Measurements from ENCODE around the gene ZDHHC4.

ZDHHC4 gene

DNA sequence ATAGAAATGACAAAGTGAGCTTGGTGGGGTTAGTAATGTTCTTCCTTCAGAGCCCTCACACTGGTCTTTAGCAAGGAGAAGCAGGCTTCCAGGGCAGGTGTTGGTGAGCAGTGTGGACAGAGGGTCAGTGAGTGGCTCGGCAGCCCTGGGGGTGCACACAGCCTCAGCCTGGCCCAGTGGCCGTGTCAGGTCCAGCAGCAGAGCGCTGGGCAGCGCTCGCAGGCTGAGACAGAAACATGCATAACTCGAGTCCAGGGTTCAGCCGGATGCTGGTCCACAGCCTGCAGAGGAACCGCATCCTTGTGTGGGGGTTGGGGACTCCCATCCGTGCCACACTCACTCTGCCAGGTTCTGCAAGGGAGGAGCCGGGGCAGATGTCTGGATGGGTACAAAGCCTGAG lies 27.2 kb downstream of the ZDHHC4 start:
- in situ Hi-C loops (cut with MboI; ENCODE audit: low sequenced_read_pairs), result no loop called here

DNA sequence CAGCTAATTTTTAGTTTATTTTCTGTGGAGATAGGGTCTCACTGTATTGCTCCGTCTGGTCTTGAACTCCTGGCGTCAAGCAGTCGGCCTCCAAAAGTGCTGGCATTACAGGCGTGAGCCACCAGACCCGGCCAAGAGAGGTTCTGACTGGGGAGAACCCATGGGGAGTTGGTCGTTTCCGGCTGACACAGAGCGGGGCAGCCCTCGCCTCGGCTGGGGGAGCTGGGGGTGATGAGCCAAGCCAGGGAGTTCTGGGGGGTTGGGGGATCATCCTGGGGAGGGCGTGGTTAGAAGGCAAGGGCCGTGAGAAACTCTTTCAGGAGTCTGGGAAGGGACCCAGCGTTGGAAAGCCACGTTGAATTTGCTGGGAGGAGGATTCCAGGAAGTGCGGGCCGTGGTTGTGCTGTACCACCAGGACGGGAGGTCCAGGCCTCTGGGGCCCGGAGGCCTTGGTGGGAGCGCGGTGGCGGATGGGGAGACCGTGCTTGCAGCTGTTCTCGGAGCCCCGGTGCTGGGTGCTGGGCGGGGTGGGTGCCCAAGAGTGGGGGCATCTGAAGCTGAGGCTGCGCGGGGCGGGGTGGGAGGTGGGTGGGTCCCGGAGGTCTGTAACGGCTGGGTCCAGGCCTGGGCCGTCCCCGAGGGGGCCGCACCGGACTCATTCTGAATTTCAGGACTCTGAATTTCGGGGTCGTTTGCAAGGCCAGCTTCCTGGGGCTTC lies 29.8 kb downstream of the ZDHHC4 start:
- in situ Hi-C loops (cut with MboI; ENCODE audit: low sequenced_read_pairs), result no loop called here

DNA sequence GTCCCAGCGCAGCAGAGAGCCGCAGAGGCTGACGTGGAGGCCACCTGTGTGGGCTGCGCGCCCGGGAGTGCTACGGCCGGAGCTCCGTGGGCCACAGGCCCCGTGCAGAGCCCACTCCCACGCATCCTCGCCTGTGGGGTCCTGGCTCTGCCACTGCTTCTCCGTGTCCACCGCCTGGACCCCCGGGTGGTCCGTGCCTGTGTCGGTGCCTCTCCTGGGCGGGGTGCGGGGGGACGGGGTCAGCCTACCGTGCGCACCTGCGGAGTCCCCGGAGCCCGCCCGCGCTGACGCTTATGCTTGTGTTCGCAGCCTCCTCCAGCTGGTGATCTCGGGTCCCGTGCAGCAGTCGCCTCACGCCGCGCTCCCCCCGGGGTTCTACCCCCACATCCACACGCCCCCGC lies 30.4 kb downstream of the ZDHHC4 start:
- in situ Hi-C loops (cut with MboI; ENCODE audit: low sequenced_read_pairs), result no loop called here

DNA sequence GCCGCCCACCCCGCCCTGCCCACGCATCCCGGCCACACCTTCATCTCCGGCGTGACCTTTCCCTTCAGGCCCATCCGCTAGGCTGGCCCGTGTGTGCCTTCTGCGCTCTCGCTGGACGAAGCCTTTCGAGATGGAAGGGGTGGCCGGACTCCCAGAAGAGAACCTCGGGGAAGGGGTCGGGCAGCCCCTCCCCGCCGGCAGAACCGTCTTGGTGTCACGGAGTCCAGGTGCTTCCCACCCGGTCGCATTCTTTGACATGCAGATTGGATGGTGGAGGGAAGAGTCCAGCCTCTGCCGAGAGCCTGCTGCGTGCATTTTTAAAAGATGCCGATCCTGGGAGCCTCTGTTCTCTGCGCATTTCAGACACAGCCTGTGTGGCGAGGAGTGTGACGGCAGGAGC lies 30.8 kb downstream of the ZDHHC4 start:
- in situ Hi-C loops (cut with MboI; ENCODE audit: low sequenced_read_pairs), result no loop called here

DNA sequence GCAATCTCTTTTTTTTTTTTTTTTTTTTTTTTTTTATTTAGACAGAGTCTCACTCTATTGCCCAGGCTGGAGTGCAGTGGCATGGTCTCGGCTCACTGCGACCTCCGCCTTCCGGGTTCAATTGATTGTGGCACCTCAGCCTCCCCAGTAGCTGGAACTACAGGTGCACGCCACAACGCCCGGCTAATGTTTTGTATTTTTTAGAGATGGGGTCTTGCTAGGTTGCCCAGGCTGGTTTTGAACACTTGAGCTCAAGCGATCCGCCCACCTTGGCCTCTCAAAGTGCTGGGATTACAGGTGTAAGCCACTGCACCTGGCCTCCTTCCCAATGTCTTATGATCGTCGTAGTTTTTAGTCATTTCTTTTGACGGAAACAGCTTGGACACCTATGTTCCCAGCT lies 31.5 kb downstream of the ZDHHC4 start:
- in situ Hi-C loops (cut with MboI; ENCODE audit: low sequenced_read_pairs), result no loop called here

DNA sequence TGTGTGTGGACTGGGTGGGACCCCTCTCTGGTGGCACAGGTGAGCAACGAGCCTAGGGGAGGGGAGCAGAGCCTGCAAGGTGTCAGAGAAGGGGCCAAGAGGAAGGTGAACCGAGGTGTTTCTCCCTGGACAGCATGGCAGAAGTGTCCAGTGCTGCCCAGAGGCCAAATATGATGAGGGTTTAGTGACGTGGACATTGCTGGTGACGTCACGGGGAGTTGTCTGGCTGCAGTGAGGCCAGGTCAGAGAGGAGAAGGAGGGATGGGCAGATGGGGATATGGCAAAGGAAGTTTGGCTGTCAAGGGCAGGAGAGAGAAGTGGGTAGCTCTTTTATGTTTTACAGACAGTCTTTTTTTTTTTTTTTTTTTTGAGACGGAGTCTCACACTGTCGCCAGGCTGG lies 35.6 kb downstream of the ZDHHC4 start:
- in situ Hi-C loops (cut with MboI; ENCODE audit: low sequenced_read_pairs), result no loop called here

DNA sequence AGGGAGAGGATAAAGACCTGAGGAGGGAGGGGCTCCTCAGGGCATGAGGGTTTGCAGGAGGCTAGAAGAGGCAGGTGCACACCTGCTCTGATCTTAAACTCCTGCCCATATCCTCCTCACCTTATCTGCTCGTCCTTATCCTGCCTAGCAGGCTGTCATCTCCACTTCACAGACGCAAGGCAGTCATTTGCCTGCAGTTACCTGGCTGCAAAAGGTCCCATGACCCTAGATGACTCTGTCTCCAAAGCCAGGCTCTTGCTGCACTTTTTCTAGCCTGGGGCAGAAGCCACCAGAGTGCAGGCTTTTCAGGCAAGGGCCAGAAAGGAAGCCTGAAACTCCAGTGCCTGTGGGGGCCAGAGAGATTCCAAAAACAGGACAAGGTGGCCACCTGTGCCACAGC lies 36.5 kb downstream of the ZDHHC4 start:
- in situ Hi-C loops (cut with MboI; ENCODE audit: low sequenced_read_pairs), result no loop called here

DNA sequence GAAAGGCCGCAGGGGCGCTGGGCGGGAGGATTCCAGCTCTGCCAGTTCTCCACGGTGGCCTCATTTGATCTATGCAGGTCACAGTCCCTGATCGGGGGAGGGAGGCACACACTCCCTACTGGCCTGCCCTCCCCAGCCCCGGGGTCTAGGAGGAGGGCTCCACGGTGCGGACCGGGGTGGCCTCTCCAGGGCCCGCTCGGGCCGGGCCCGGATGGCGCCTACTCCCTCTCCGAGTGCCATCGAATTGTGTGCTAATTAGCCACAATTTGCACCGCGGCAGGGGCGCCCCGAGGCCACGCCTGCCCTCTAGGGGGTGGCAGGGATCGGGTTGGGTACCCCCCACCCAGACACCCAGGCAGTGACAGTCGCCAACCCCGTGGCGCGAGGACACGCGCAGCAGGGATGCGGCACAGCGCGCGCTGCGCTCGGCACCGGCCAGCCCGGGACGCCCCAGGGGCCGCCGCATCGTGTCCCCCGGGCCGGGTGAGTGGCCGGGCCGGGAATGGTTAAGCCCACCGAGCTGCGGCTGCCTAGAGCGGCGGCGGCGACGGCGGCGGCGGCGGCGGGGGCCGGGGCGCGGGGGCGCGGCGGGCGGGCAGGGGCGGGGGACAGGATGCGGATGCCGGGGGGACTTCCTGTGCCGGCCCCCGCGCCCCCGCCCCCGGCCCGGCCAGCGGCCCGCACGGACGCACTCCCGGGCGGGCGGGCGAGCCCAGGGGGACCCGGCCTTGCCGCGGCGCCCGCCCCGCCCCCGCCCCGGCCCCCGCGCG lies 37.9 kb downstream of the ZDHHC4 start, which contains the start of gene ZNF853:
Gene ZNF853, plus strand, starts transcription at position 658 of the 770 bp plus-strand sequence. CDS start 565 bp downstream, outside the sequence.
- in situ Hi-C loops (cut with MboI; ENCODE audit: low sequenced_read_pairs), result no loop called here

DNA sequence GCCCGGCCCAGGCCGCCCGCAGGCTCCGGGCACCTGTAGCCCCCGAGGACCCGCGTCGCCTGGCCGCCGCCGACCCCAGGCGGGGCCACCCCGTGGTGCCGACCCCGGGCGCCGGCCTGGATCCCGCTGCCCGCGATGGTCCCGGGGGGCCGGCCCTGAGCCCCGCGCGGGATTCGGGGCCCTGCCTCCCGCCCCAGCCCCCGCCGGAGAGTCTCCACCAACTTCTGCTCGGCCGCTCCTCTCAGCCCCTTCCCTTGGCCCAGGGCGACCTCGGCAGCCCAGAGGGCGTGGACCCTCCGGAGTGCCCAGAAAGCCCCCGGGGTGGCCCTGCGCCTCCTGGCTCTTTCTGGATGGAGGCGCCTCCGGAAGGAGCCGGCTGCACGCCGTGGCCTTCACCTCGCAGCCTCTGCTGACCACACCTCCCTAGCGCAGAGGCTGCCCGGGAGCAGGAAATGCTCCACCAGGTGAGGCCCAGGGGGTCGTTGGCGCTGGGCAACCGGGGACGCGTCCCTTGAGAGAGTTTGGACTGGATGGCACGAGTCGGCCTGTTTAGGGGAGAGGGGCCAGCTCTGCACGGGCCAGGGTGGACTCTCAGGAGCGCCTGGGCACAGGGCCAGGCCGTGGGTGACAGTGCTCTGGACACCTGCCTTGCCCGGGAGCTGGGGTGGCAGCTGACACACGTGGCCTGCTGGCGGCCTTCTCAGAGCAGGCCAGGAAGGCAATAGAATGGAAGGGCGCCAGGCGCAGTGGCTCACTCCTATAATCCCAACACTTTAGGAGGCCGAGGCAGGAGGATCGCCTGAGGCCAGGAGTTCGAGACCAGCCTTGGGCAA lies 38.7 kb downstream of the ZDHHC4 start:
- in situ Hi-C loops (cut with MboI; ENCODE audit: low sequenced_read_pairs), result no loop called here

DNA sequence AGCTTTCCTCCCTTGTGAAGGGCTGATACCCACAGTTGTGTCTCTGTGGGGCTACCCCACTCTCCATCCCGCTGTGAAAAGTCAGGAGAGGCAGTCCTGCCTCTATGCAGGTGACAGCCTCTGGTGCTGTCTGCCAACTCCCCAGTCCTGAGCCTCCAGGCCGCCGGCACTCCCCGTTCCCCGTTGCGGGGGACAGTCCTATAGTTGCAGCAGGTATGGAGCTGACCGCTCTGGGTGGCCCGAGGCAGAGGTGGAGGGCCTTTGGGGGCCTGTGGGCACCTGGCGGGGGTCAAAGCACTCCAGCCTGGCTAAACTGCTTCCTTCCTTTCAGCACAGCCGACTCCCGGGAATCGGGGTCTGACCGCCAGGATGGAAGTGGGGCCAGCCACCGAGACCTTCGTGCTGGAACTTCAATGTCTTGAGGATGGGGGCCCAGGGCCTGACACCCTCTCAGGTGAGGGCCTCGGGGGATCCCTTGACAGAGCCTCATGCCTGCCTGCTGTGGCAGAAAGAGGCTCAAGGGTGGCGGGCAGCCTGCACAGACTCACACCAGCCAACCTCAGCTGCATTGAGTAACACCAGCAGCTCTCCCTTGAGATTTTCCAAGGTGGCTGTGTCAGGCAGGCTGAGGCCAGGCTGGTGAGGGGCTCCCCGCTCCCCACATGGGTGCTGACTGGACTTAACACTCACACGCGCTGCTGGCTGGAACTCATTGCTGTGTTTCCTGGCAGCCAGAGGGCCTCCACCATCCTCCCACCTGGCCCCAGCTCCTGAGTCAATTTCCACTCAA lies 39.8 kb downstream of the ZDHHC4 start:
- in situ Hi-C loops (cut with MboI; ENCODE audit: low sequenced_read_pairs), result no loop called here

DNA sequence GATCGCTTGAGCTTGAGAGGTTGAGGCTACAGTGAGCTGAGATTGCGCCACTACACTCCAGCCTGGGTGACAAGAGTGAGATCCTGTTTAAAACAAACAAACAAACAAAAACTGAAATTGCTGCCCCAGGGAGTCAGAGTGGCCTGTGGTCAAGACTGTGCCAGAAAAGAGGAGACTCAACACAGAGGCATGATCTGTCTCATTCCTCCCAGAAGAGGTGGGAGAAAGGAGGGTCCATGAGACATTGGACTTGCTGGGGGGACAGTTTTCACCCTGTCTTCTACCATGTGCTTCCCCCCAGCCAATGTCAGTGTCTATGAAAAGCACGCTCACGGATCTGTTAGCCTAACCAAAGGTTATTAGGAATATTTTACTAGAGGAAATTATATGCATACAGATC lies 41.4 kb downstream of the ZDHHC4 start:
- in situ Hi-C loops (cut with MboI; ENCODE audit: low sequenced_read_pairs), result no loop called here

DNA sequence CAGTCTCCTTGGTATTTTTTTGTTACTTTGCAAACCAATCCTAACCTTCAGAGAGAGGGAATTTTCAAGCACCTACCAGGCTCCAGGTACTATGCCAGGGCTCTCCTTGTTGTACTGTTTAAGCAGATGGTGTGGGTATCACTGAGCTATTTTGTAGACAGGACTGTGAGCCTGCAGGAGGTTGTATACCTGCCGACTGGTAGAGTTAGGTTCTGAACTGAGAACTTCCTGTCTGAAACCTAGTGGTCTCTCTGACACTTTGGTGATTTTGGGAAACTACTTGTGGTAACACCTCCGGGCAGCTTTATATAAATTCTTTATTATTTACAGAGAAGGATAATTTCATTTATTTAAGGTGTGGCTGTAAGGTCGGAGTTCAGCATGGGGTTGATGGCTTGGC lies 42.7 kb downstream of the ZDHHC4 start:
- in situ Hi-C loops (cut with MboI; ENCODE audit: low sequenced_read_pairs), result no loop called here

DNA sequence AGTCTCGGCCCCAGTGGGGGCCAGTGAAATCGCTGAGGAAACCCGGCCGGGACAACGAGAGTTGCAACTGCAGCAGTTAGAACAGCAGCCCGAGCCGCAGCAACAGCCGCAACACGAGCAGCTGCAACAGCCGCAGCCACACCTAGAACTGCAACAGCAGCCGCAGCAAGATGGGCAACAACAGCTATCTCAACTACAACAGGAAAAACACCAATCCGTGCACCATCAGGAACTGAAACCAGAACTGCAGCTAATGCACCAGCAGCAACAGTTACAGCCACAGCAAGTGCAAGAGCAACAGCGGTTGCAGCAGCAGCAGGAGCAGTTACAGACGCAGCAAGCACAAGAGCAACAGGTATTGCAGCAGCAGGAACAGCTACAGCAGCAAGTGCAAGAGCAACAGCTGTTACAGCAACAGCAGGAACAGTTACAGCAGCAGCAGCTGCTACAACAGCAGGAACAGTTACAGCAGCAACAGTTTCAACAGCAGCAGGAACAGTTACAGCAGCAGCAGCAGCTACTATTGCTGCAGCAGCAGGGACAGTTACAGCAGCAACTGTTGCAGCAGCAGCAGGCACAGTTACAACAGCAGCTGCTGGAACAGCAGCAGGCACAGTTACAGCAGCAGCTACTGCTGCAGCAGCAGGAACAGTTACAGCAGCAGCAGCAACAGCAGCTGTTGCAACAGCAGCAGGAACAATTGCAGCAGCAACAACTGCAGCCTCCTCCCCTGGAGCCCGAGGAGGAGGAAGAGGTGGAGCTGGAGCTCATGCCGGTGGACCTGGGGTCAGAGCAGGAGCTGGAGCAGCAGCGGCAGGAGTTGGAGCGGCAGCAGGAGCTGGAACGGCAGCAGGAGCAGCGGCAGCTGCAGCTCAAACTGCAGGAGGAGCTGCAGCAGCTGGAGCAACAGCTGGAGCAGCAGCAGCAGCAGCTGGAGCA lies 44.2 kb downstream of the ZDHHC4 start:
- in situ Hi-C loops (cut with MboI; ENCODE audit: low sequenced_read_pairs), result no loop called here

DNA sequence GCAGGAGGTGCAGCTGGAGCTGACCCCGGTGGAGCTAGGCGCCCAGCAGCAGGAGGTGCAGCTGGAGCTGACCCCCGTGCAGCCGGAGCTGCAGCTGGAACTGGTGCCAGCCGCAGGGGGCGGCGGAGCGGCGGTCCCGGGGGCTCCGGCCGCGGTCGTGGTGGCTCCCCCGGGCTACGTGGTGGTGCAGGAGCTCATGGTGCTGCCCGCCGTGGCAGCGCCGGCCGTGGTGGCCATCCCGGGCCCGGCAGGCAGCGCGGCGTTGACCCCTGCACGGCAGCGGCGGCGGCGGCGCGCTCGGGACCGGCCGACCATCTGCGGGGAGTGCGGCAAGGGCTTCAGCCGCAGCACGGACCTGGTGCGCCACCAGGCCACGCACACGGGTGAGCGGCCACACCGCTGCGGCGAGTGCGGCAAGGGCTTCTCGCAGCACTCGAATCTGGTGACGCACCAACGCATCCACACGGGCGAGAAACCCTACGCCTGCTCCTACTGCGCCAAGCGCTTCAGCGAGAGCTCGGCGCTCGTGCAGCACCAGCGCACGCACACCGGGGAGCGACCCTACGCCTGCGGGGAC lies 45.0 kb downstream of the ZDHHC4 start:
- in situ Hi-C loops (cut with MboI; ENCODE audit: low sequenced_read_pairs), result no loop called here

DNA sequence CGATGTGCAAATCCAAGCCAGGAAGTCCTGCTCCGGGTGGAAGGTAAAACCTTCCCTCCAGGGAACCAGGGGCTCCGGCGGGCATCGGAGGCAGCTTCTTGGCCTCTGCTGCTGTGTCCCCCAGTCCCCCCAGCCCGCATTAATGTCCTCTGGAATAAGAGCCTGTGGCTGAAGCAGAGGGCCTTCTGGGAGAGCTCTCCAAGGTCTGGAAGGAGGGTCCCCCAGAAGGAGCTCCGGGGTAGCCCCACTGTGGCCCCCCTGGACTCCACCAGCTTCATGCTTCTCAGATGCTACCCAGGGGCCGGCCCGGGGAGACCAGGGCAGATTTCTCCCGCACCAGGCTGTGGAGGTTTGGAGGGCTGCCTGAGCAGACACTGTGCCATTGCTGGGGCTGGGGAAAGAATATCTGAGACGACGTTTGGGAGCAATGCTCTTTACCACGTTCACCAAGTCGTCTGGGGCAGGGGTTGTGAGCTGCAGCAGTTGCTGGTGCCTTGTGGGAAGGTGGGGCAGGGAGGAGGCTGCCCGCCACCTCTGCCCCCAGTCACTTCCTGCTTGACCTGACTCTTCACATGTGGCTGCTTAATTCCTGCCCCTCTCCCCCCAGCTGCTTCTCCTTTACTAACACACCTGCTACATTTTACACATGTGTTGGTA lies 46.5 kb downstream of the ZDHHC4 start:
- in situ Hi-C loops (cut with MboI; ENCODE audit: low sequenced_read_pairs), result no loop called here

DNA sequence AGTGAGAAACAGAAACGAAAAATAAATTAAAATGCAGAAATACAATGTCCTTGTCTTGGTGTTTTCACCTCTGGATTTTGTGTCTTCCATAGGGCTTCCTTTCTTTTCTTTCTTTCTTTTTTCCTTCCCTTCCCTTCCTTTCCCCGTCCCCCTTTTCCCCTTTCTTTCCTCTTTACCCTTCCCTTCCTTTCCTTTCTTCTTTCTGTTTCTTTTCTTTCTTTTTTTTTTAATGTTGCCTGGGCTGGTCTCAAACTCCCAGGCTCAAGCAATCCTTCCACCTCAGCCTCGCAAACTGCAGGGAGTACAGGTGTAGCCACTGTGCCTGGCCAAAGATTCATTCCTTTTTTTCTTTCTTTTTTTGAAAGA lies 47.0 kb downstream of the ZDHHC4 start:
- in situ Hi-C loops (cut with MboI; ENCODE audit: low sequenced_read_pairs), result no loop called here

DNA sequence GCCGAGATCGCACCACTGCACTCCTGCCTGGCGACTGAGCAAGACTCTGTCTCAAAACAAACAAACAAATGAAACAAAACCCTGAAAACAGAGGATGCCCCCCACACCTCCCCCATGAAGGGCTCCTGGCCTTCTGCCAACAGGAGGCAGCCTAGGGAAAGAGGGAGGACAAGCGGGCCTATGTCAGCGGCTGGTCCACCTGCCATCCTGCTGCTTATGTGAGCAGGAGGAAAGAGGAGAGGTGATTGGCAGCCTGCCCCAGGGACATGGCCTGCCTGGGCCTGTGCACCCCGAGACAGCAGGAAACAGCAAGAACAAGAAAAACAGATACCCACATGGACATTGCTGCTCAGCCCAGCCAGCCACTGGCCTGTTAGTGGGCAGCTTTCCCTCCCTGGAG lies 50.8 kb downstream of the ZDHHC4 start:
- in situ Hi-C loops (cut with MboI; ENCODE audit: low sequenced_read_pairs), result no loop called here

DNA sequence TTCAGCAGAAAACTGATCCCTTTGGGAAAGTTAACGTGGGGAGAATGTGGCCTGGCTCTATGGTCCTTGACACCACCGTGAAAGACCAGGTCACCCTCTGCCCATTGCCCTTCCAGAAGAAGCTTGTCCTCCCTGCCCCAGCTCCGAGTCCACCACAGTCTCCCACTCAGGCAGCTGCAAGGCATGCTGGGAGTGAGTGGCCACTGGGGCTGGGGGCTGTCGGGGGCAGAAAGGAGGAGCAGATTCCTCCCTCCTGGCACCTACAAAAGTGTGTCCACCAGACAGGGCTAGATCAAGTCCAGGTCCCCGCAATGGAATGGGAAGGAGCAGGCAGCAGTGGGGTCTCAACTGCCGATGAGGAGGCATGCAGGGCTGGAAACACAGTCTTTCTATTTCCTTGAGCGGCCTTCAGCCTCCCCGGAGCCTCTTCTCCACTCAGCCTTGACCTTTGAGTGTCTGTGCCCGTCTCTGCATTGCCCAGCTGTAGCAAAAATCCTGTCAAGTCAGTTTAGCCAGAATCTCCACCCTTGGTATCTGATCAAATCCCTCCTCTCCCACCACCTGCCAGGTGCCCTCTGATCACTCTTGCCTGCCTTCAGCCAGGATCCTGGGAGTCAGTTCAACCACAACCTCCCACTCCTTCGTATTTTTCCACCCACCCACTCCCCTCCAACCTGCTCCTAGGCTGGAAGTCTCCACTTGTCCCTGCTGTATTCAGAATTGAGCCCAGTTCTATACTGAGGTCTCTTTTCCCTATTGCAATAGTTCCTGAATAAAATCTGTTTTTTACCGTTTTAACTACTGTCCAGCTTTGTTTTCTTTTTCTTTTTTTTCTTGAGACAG lies 53.0 kb downstream of the ZDHHC4 start:
- in situ Hi-C loops (cut with MboI; ENCODE audit: low sequenced_read_pairs), result no loop called here

Data from HL-60/S4 treated with retinoic acid at 250 ng/mL for 4 days and 3 days (cell line).